A549 (cell line): Measurements from ENCODE around the gene SLC16A12. TPM values are rescaled to one million over a fixed set of nuclear protein-coding genes. Genes with fewer than 3 reads are reported as not detected.

Experiments
- ATAC-seq, 2 experiments: fragments of 200-7000 bp in 1 of 2; fragments of >200 bp in 1 of 2; cut with Nextera tagmentation in 1 of 2; cut with Tn5 transposase in 1 of 2; 3 replicates each; pipeline versions ENCODE4 v1.8.0 to v1.9.1; 2018 to 2020; ENCODE audit warnings: mild to moderate bottlenecking in 1 of 2, moderate library complexity in 1 of 2
- CTCF ChIA-PET: fragments of 300-600 bp; sonication (Branson Sonifier 250); formaldehyde crosslinking; extraction: SDS; loops from one replicate; lab custom pipeline; 2021; ENCODE audit warnings: antibody characterized with exemption, inconsistent platforms; lab: Yijun Ruan, JAX
- POLR2A ChIA-PET: fragments of 350-600 bp; formaldehyde crosslinking; extraction: SDS; loops from one replicate; lab custom pipeline; 2021; ENCODE audit warnings: antibody characterized with exemption, inconsistent platforms; lab: Yijun Ruan, JAX
- DNase-seq, 2 experiments: peaks; one replicate each; pipeline versions ENCODE4 v3.0.0 to v3.0.0-alpha.2; 2011 to 2016; ENCODE audit warnings: low read depth in 1 of 2, low spot score in 1 of 2
- FAIRE-seq: peaks from 2 replicates; lab custom pipeline; 2011; peaks lifted over from hg19 to GRCh38; lab: Jason Lieb, UNC
- H3K27ac ChIP-seq, 2 experiments: fragments of >200 bp; sonication (Bioruptor Twin); formaldehyde crosslinking; 3 replicates each; pipeline ENCODE4 v1.5.1; 2016 to 2017
- H3K4me1 ChIP-seq: fragments of >200 bp; sonication (Bioruptor Twin); formaldehyde crosslinking; 3 replicates; pipeline ENCODE4 v1.6.1; 2016
- H3K4me2 ChIP-seq: fragments of >200 bp; sonication (Bioruptor Twin); formaldehyde crosslinking; 3 replicates; pipeline ENCODE4 v1.6.1; 2016
- H3K4me3 ChIP-seq: fragments of >200 bp; sonication (Bioruptor Twin); formaldehyde crosslinking; 3 replicates; pipeline ENCODE4 v1.5.1; 2016
- H3K9me3 ChIP-seq: fragments of >200 bp; sonication (Bioruptor Twin); formaldehyde crosslinking; 3 replicates; pipeline ENCODE4 v1.6.1; 2016
- BHLHE40 ChIP-seq: IDR thresholded peaks from 2 replicates; pipeline ENCODE4 v1.6.1; 2012; ENCODE audit warnings: low read depth, low read length, inconsistent platforms
- CBX8 ChIP-seq: fragments of 200-600 bp; sonication (generic); IDR thresholded peaks from 2 replicates; pipeline ENCODE4 v1.6.1; 2016
- CEBPB ChIP-seq, 2 experiments: fragments of >200 bp in 1 of 2; sonication (Bioruptor Twin) in 1 of 2; formaldehyde crosslinking in 1 of 2; IDR thresholded peaks; 2 replicates each; pipeline ENCODE4 v1.6.1; 2012 to 2016
- CHD2 ChIP-seq: fragments of 150-350 bp; IDR thresholded peaks from 2 replicates; pipeline ENCODE4 v1.6.1; 2014; ENCODE audit warnings: low read length; ENCODE audit not compliant: partially characterized antibody
- CHD4 ChIP-seq: fragments of 200-600 bp; sonication (generic); IDR thresholded peaks from 2 replicates; pipeline ENCODE4 v1.6.1; 2016; ENCODE audit warnings: antibody characterized with exemption, mild to moderate bottlenecking, borderline replicate concordance
- CTCF ChIP-seq: fragments of >200 bp; sonication (Bioruptor Twin); formaldehyde crosslinking; IDR thresholded peaks from 3 replicates; pipeline ENCODE4 v1.5.1; 2016
- ELK1 ChIP-seq: fragments of 150-350 bp; IDR thresholded peaks from 2 replicates; pipeline ENCODE4 v1.6.1; 2014; ENCODE audit warnings: low read depth, mild to moderate bottlenecking, low read length
- FOSB ChIP-seq: fragments of 250-450 bp; sonication (Bioruptor Pico); IDR thresholded peaks from 2 replicates; pipeline ENCODE4 v1.5.0; 2020; ENCODE audit warnings: mild to moderate bottlenecking, moderate library complexity
- FOXS1 ChIP-seq: fragments of 250-450 bp; sonication (Bioruptor Pico); IDR thresholded peaks from 2 replicates; pipeline ENCODE4 v1.5.0; 2020; ENCODE audit warnings: mild to moderate bottlenecking, moderate library complexity
- GATA3 ChIP-seq: IDR thresholded peaks from 2 replicates; pipeline ENCODE4 v1.6.1; 2012; ENCODE audit warnings: borderline replicate concordance
- HES2 ChIP-seq: fragments of >200 bp; sonication (Bioruptor Twin); formaldehyde crosslinking; IDR thresholded peaks from 2 replicates; pipeline ENCODE4 v1.6.1; 2016
- HEYL ChIP-seq: fragments of 250-450 bp; sonication (Bioruptor Pico); IDR thresholded peaks from 2 replicates; pipeline ENCODE4 v1.8.0; 2021; ENCODE audit warnings: mild to moderate bottlenecking, moderate library complexity
- HMGXB4 ChIP-seq: fragments of 250-450 bp; sonication (Bioruptor Pico); IDR thresholded peaks from 2 replicates; pipeline ENCODE4 v1.5.0; 2021; ENCODE audit warnings: mild to moderate bottlenecking, moderate library complexity, borderline replicate concordance
- JUNB ChIP-seq: fragments of >200 bp; sonication (Bioruptor Twin); formaldehyde crosslinking; IDR thresholded peaks from 2 replicates; pipeline ENCODE4 v1.6.1; 2016
- KDM1A ChIP-seq: fragments of 200-600 bp; sonication (generic); IDR thresholded peaks from 2 replicates; pipeline ENCODE4 v1.6.1; 2016; ENCODE audit warnings: low read depth, mild to moderate bottlenecking
- MAZ ChIP-seq: fragments of 150-350 bp; IDR thresholded peaks from 2 replicates; pipeline ENCODE4 v1.6.1; 2014; ENCODE audit warnings: antibody characterized with exemption, low read depth, low read length, borderline replicate concordance
- NFE2L2 ChIP-seq: fragments of 150-350 bp; conservative IDR thresholded peaks from 2 replicates; pipeline ENCODE4 v1.6.1; 2014; ENCODE audit warnings: low read length
- NPAS2 ChIP-seq: fragments of 250-450 bp; sonication (Bioruptor Pico); IDR thresholded peaks from 2 replicates; pipeline ENCODE4 v1.8.0; 2022; ENCODE audit warnings: mild to moderate bottlenecking, moderate library complexity, borderline replicate concordance
- PBX3 ChIP-seq: IDR thresholded peaks from 2 replicates; pipeline ENCODE4 v1.6.1; 2012
- PHF8 ChIP-seq: fragments of 200-600 bp; sonication (generic); IDR thresholded peaks from 2 replicates; pipeline ENCODE4 v1.6.1; 2016; ENCODE audit warnings: low read depth, mild to moderate bottlenecking, antibody characterized with exemption, moderate library complexity, borderline replicate concordance
- POLR2AphosphoS2 ChIP-seq: conservative IDR thresholded peaks from 2 replicates; pipeline ENCODE4 v1.6.1; 2012; ENCODE audit warnings: low read length, improper control_type of control experiment, inconsistent platforms
- RAD21 ChIP-seq, 2 experiments: fragments of >200 bp in 1 of 2; sonication (Bioruptor Twin) in 1 of 2; formaldehyde crosslinking in 1 of 2; IDR thresholded peaks in 1 of 2; conservative IDR thresholded peaks in 1 of 2; 2 replicates in 1 of 2; 3 replicates in 1 of 2; pipeline ENCODE4 v1.6.1; 2012 to 2018; ENCODE audit warnings: inconsistent platforms in 1 of 2
- RARB ChIP-seq: fragments of 250-450 bp; sonication (Bioruptor Pico); IDR thresholded peaks from 2 replicates; pipeline ENCODE4 v1.8.0; 2021; ENCODE audit warnings: mild to moderate bottlenecking, moderate library complexity
- RCOR1 ChIP-seq: fragments of 150-350 bp; IDR thresholded peaks from 2 replicates; pipeline ENCODE4 v1.6.1; 2014; ENCODE audit warnings: antibody characterized with exemption, low read length, low read depth
- RFX5 ChIP-seq: fragments of 450-650 bp; IDR thresholded peaks from 2 replicates; pipeline ENCODE4 v1.7.1; 2014; ENCODE audit warnings: antibody characterized with exemption, mild to moderate bottlenecking, moderate library complexity
- SMC3 ChIP-seq: fragments of >200 bp; sonication (Bioruptor Twin); formaldehyde crosslinking; IDR thresholded peaks from 3 replicates; pipeline ENCODE4 v1.6.1; 2018; ENCODE audit warnings: inconsistent platforms
- TP53 ChIP-seq: fragments of 250-450 bp; sonication (Bioruptor Pico); IDR thresholded peaks from 2 replicates; pipeline ENCODE4 v1.5.0; 2021; ENCODE audit warnings: mild to moderate bottlenecking, moderate library complexity
- USF2 ChIP-seq: fragments of 450-650 bp; IDR thresholded peaks from 2 replicates; pipeline ENCODE4 v1.6.1; 2014; ENCODE audit warnings: antibody characterized with exemption
- WGBS: methylation state at CpG from one replicate; pipeline ENCODE4 v1.1.6; 2017; ENCODE audit errors: missing lambda C conversion rate; 5-methylcytosine and 5-hydroxymethylcytosine counted together
- polyA plus RNA-seq, 4 experiments: library from polyadenylated mRNA; depleted of rRNA in 3 of 4; stranded (reverse); fragments of >200 nt; fragmentation: RNase III in 1 of 4; extraction: RNeasy Plus Mini Kit Qiagen cat#74134 plus additional on column Dnase treatment in 1 of 4; gene quantifications; 2 replicates in 3 of 4; 3 replicates in 1 of 4; pipeline ENCODE4 v1.2.3, GENCODE V29; 2011 to 2017

Gene SLC16A12
- polyA plus RNA-seq, 2 of the 4 experiments (the other 2 are of a cell fraction) = 0.14 to 0.19 TPM

GRCh38 chr10:89478085-89478738, 57.2 kb downstream of the SLC16A12 start:
- TF ChIP-seq FOSB = no peak
- no peak for TF ChIP-seq CEBPB (IDR thresholded peaks at IDR 0.05)
- TF ChIP-seq BHLHE40 = no peak
- no peak for TF ChIP-seq CBX8
- no peak for TF ChIP-seq KDM1A
- TF ChIP-seq HES2 = no peak
- no peak for TF ChIP-seq POLR2AphosphoS2
- no peak for TF ChIP-seq RARB (CRISPR knock-in tag)
- TF ChIP-seq CHD2 = no peak
- TF ChIP-seq SMC3 = no peak
- no peak for TF ChIP-seq PHF8
- no peak for TF ChIP-seq NPAS2 (CRISPR knock-in tag)
- no peak for TF ChIP-seq CTCF
- no peak for TF ChIP-seq HEYL (CRISPR knock-in tag)
- no peak for TF ChIP-seq CHD4
- no peak for TF ChIP-seq RFX5
- TF ChIP-seq TP53 = no peak
- TF ChIP-seq RCOR1 = no peak
- TF ChIP-seq JUNB = no peak
- no peak for TF ChIP-seq HMGXB4
- Histone ChIP-seq H3K4me2 (no peak overlapping the region; the same call in 2 of the 3 replicates), H3K9me3 (0 out of 3 replicates have a peak, but pooled peaks cover 4% of the 10 kb centered on the region), H3K4me1 (peaks cover 60% of the 10 kb centered on the region), H3K4me3 (no peak overlapping the region), H3K27ac (peak overlapping the region; percentile 1 to 62; a peak in 1 of 6 replicates)
- ATAC-seq (peak in 1 of 2 experiments; percentile 21; a peak in 2 of 6 replicates), DNase-seq (peak in 1 of 2 experiments; percentile 18), FAIRE-seq (no peak)
- WGBS = 93% methylated on average over 4 of the region's 4 CpGs
- ChIA-PET CTCF (interaction anchor here (1.4 kb wide), 1 partner anchor 11 kb away, joined by 6 read pairs; no protein-coding TSS in a partner anchor), POLR2A (no interaction called here)

- DNase-seq (no peak), FAIRE-seq (no peak), ATAC-seq (no peak; a peak in 2 of 6 replicates)
- Histone ChIP-seq H3K27ac (peak overlapping the region; percentile 12 to 62; a peak in 2 of 6 replicates), H3K4me2 (peak overlapping the region; percentile 42; the same call in 2 of the 3 replicates), H3K9me3 (no peaks in the 10 kb centered on the region), H3K4me3 (no peak overlapping the region), H3K4me1 (peaks cover 49% of the 10 kb centered on the region)
- 81% methylated on average over 6 of the region's 6 CpGs for WGBS
- POLR2A ChIA-PET = no interaction called here
- CTCF ChIA-PET = interaction anchor here (1.3 kb wide), 1 partner anchor 9 kb away, joined by 4 read pairs; no protein-coding TSS in a partner anchor
- TF ChIP-seq CTCF = no peak
- TF ChIP-seq MAZ = no peak
- no peak for TF ChIP-seq HEYL (CRISPR knock-in tag)
- no peak for TF ChIP-seq GATA3
- TF ChIP-seq PBX3 = no peak
- TF ChIP-seq RAD21 (conservative IDR thresholded peaks at IDR 0.05 in 1 of 2, IDR thresholded peaks at IDR 0.05 in 1 of 2) = no peak
- no peak for TF ChIP-seq ELK1
- no peak for TF ChIP-seq NPAS2 (CRISPR knock-in tag)
- TF ChIP-seq USF2 = no peak
- TF ChIP-seq KDM1A = no peak
- no peak for TF ChIP-seq FOXS1 (CRISPR knock-in tag)
- TF ChIP-seq NFE2L2 = no peak
- TF ChIP-seq POLR2AphosphoS2 = no peak
Measured at GRCh38 chr10:89476150-89476549, 59.2 kb downstream of the SLC16A12 start.
